Gastroesophageal sphincter (tissue), 3 donors: ENCODE data around the gene ARHGEF19.

Source experiments
- EP300 ChIP-seq: sonication (generic); formaldehyde crosslinking; IDR thresholded peaks from one replicate; pipeline ENCODE4 v1.6.1; 2017; ENCODE audit warnings: antibody characterized with exemption, mild to moderate bottlenecking
- TF ChIP-seq, protein P1 (sequence below), 4 experiments: fragments of 200-600 bp in 2 of 4; fragments of 450-650 bp in 2 of 4; sonication (generic) in 1 of 4; IDR thresholded peaks; one replicate each; pipeline ENCODE4 v1.5.1; 2017 to 2019; ENCODE audit warnings: antibody characterized with exemption in 4 of 4, mild to moderate bottlenecking in 2 of 4, moderate library complexity in 2 of 4

DNA sequence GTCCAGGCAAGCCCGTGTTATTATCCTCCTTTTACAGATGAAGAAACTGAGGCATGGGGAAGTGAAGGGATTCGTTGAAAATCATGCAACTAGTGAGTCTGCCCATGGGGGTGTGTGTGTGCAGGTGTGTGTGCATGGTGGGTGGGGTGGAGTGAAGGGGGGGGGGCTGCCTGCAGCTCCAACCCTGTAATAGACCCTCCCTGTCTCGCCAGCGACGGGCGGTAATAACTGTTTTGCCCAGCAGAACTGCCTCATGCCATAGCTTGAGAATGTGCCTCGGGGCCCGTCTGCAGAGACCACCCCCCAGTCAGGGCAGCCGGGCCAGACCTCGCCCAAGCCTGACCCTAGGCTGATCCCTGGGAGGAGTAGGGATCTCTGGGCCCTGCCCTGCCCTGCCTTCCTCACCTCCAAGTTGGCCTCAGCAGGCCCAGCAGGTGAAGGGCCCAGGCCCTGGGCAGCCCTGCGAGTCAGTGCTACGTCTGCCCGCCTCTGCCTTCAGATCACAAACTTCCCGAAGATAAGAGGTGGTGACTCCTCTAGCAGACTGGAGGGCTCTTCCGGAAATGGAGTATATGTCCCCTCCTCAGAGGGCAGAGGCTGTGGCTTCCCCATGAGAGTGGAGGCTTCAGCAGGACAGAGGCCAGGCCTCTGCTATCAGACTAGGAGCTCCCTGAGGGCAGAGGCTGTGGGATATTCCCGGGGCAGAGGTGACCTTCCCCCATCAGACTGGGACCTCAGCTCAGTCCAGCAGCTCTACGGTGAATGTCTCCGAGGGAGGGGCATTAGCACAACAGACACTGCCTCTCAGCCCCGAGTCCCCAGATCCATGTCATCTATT lies 40.9 kb downstream of the ARHGEF19 start:
- TF ChIP-seq, protein P1, sequence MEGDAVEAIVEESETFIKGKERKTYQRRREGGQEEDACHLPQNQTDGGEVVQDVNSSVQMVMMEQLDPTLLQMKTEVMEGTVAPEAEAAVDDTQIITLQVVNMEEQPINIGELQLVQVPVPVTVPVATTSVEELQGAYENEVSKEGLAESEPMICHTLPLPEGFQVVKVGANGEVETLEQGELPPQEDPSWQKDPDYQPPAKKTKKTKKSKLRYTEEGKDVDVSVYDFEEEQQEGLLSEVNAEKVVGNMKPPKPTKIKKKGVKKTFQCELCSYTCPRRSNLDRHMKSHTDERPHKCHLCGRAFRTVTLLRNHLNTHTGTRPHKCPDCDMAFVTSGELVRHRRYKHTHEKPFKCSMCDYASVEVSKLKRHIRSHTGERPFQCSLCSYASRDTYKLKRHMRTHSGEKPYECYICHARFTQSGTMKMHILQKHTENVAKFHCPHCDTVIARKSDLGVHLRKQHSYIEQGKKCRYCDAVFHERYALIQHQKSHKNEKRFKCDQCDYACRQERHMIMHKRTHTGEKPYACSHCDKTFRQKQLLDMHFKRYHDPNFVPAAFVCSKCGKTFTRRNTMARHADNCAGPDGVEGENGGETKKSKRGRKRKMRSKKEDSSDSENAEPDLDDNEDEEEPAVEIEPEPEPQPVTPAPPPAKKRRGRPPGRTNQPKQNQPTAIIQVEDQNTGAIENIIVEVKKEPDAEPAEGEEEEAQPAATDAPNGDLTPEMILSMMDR (IDR thresholded peaks at IDR 0.05) = no peak
- no peak for TF ChIP-seq EP300
